GM12864 (cell line): ENCODE data around the gene SNPH.

Experiments used
- DNase-seq: peaks from one replicate; pipeline ENCODE4 v3.0.0-alpha.2; 2011; ENCODE audit warnings: low read depth
- H3K4me3 ChIP-seq: 2 replicates; pipeline ENCODE4 v1.5.1; 2011; ENCODE audit warnings: mild to moderate bottlenecking, low read depth, low read length, control low read depth
- CTCF ChIP-seq: IDR thresholded peaks from 2 replicates; pipeline ENCODE4 v1.5.1; 2011; ENCODE audit warnings: low read depth, mild to moderate bottlenecking, moderate library complexity, low read length, control low read depth, inconsistent platforms; ENCODE audit errors: missing control alignments

SNPH gene

GRCh38 chr20:1308067-1308701 is 42.1 kb downstream of the SNPH start:
- no peak for DNase-seq
- TF ChIP-seq CTCF: no peak

GRCh38 chr20:1308702-1309095 is 42.6 kb downstream of the SNPH start:
- H3K4me3 ChIP-seq: no peak overlapping the region
- DNase-seq: no peak
- no peak for TF ChIP-seq CTCF

More at GRCh38 chr20:1308067-1308701, 42.1 kb downstream of the SNPH start:
- H3K4me3 ChIP-seq: no peak overlapping the region

GRCh38 chr20:1309439-1309847 is 43.3 kb downstream of the SNPH start:
- DNase-seq: no peak
- TF ChIP-seq CTCF: no peak

GRCh38 chr20:1310071-1310470 is 44.0 kb downstream of the SNPH start:
- no peak for DNase-seq
- no peak for TF ChIP-seq CTCF
- H3K4me3 ChIP-seq: no peak overlapping the region

More at GRCh38 chr20:1309439-1309847, 43.3 kb downstream of the SNPH start:
- no peak overlapping the region for H3K4me3 ChIP-seq

GRCh38 chr20:1310506-1311190 is 44.6 kb downstream of the SNPH start:
- DNase-seq: no peak
- H3K4me3 ChIP-seq: no peak overlapping the region
- no peak for TF ChIP-seq CTCF

- no peak for DNase-seq
- TF ChIP-seq CTCF: no peak
- H3K4me3 ChIP-seq: no peak overlapping the region
Measured at GRCh38 chr20:1312308-1312707, 46.2 kb downstream of the SNPH start.

GRCh38 chr20:1312904-1313235 is 46.8 kb downstream of the SNPH start:
- DNase-seq: no peak
- no peak for TF ChIP-seq CTCF
- no peak overlapping the region for H3K4me3 ChIP-seq
